Naive thymus-derived CD4-positive, alpha-beta T cell (primary cell): Measurements from ENCODE around the gene PVRIG. TPM values are rescaled to one million over a fixed set of nuclear protein-coding genes. Genes with fewer than 3 reads are reported as not detected.

Experiments used
- ATAC-seq: fragments of 150-1000 bp; cut with Tn5 transposase; 2 replicates; pipeline ENCODE4 v1.10.0; 2021; ENCODE audit warnings: mild to moderate bottlenecking, moderate library complexity
- CTCF ChIA-PET: fragments of 350-600 bp; sonication (Branson Sonifier 250); formaldehyde crosslinking; loops from one replicate; lab custom pipeline; 2021; ENCODE audit warnings: antibody characterized with exemption; lab: Charles Lee
- POLR2A ChIA-PET: fragments of 350-600 bp; sonication (Branson Sonifier 250); formaldehyde crosslinking; loops from one replicate; lab custom pipeline; 2021; ENCODE audit warnings: antibody characterized with exemption, inconsistent platforms; lab: Charles Lee
- DNase-seq, 9 donors: peaks; one replicate each; pipeline versions ENCODE4 v3.0.0 to v3.0.0-alpha.2; 2020 to 2022; ENCODE audit warnings: mixed read lengths in 1 of 9
- H3K27ac ChIP-seq: one replicate; pipeline ENCODE4 v1.7.0; 2013; ENCODE audit warnings: mild to moderate bottlenecking, low read depth, low read length, moderate library complexity
- H3K27me3 ChIP-seq, 2 donors: one replicate each; pipeline ENCODE4 v1.7.0; 2013; ENCODE audit warnings: low read length in 2 of 2, mild to moderate bottlenecking in 2 of 2, moderate library complexity in 2 of 2; ENCODE audit not compliant: control insufficient read depth in 2 of 2, insufficient read depth in 2 of 2
- H3K36me3 ChIP-seq, 3 experiments: 1 replicate in 2 of 3; 2 replicates in 1 of 3; pipeline ENCODE4 v1.7.0; 2013; ENCODE audit warnings: low read length in 3 of 3, mild to moderate bottlenecking in 3 of 3, moderate library complexity in 1 of 3; ENCODE audit not compliant: insufficient read depth in 3 of 3, control insufficient read depth in 2 of 3
- H3K4me1 ChIP-seq, 2 donors: one replicate each; pipeline ENCODE4 v1.7.0; 2013; ENCODE audit warnings: low read length in 2 of 2, mild to moderate bottlenecking in 2 of 2, moderate library complexity in 1 of 2; ENCODE audit not compliant: control insufficient read depth in 2 of 2, insufficient read depth in 2 of 2
- H3K4me3 ChIP-seq: 2 replicates; pipeline ENCODE4 v1.7.0; 2013; ENCODE audit warnings: mild to moderate bottlenecking, low read length
- H3K9me3 ChIP-seq, 3 experiments: 1 replicate in 2 of 3; 2 replicates in 1 of 3; pipeline ENCODE4 v1.7.0; 2013; ENCODE audit warnings: low read length in 3 of 3; ENCODE audit not compliant: control insufficient read depth in 2 of 3
- H3K27ac Mint-ChIP-seq, 9 donors: one replicate each; pipeline ENCODE4 v1.8.0; 2020 to 2022; ENCODE audit warnings: mixed read lengths in 9 of 9, mild to moderate bottlenecking in 8 of 9, moderate library complexity in 5 of 9, inconsistent platforms in 2 of 9
- H3K27me3 Mint-ChIP-seq, 5 donors: one replicate each; pipeline ENCODE4 v1.8.0; 2021 to 2022; ENCODE audit warnings: mixed read lengths in 5 of 5, mild to moderate bottlenecking in 1 of 5
- H3K36me3 Mint-ChIP-seq, 5 donors: one replicate each; pipeline ENCODE4 v1.8.0; 2020 to 2022; ENCODE audit warnings: mixed read lengths in 5 of 5, mild to moderate bottlenecking in 3 of 5, inconsistent platforms in 1 of 5
- H3K4me1 Mint-ChIP-seq, 7 donors: one replicate each; pipeline ENCODE4 v1.8.0; 2020 to 2022; ENCODE audit warnings: mixed read lengths in 7 of 7, mild to moderate bottlenecking in 3 of 7, inconsistent platforms in 1 of 7
- H3K4me3 Mint-ChIP-seq, 10 donors: one replicate each; pipeline ENCODE4 v1.8.0; 2020 to 2022; ENCODE audit warnings: mild to moderate bottlenecking in 10 of 10, mixed read lengths in 10 of 10, moderate library complexity in 6 of 10, inconsistent platforms in 2 of 10
- H3K9me3 Mint-ChIP-seq, 11 donors: one replicate each; pipeline ENCODE4 v1.8.0; 2020 to 2022; ENCODE audit warnings: mixed read lengths in 11 of 11, mild to moderate bottlenecking in 4 of 11, inconsistent platforms in 1 of 11, moderate library complexity in 1 of 11
- intact Hi-C, 2 donors: fragments of 100-400 bp; cut with micrococcal nuclease; formaldehyde crosslinking; loops; one replicate each; pipeline ENCODE4 v1.15.1; 2023
- polyA plus RNA-seq, 2 donors: library from polyadenylated mRNA; unstranded; fragments of 300-500 nt; fragmentation: Illumina TruSeq; gene quantifications; one replicate each; pipeline ENCODE4 v1.2.3, GENCODE V29; 2021
- total RNA-seq, 6 experiments: library from RNA in 5 of 6; stranded (reverse) in 5 of 6; gene quantifications; 1 replicate in 5 of 6; 2 replicates in 1 of 6; pipeline ENCODE4 v1.2.3 and lab custom pipeline; 2021 to 2026

PVRIG gene
- total and polyA plus RNA-seq, 7 experiments from 2014 or later: 32.1 to 88.7 (median 69.5) TPM

DNA sequence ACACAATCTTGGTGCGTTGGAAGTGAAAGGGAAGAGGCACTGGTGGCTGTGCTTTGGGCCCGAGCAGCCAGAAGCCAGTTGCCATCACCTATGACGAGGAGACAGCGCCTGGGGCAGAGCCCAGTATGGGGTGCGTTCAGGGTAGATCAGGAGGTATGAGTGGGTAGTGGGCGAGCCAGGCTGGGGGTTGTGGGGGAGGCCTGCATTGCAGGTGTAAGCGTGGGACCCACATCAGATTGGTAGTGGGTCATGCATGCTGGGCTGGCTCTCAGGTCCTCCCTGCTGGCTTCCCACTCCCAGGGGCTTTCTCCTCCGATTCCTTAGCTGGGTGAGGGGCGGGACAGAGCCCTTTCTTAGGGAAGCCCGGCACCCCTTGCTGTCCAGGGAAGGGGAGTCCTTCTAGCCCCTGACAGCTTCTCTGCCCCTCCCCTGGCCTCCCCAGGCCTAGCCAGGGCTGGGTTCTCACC is 445 bp upstream of the PVRIG start:
- intact Hi-C loops: loop anchor here in 1 of 2 donors (10.0 kb wide), 1 partner anchor 305 kb away; the partner anchor contains the start of gene TRIM4
- ChIA-PET POLR2A (interaction anchor here (0.7 to 4.4 kb wide), 15 partner anchors 29 to 210 kb away, joined by 3 to 30 read pairs (median 5); partner anchors contain the start of genes AP4M1, GAL3ST4, GPC2 and LAMTOR4), CTCF (interaction anchor here (1.1 to 6.5 kb wide), 5 partner anchors 29 to 126 kb away, joined by 3 to 84 read pairs (median 4); no protein-coding TSS in a partner anchor)
- Mint-ChIP-seq H3K27me3 (no peaks in the 10 kb centered on the region), H3K4me1 (peaks cover 30 to 74% (median 64%) of the 10 kb centered on the region in 7 donors), H3K4me3 (peak overlapping the region; percentile 81 to 99 (median 97)), H3K27ac (peak overlapping the region; percentile 89 to 100 (median 98)), H3K9me3 (peaks cover 0 to 5% (median 0%) of the 10 kb centered on the region in 11 donors), H3K36me3 (peaks cover 0 to 33% (median 9%) of the 10 kb centered on the region in 5 donors)
- ATAC-seq (no peak), DNase-seq (peak in 3 of 9 donors; percentile 17 to 44 (median 31))
- Histone ChIP-seq H3K9me3 (no peaks in the 10 kb centered on the region), H3K4me1 (peaks cover 35 to 39% of the 10 kb centered on the region in 2 donors), H3K27ac (peak overlapping the region; percentile 99), H3K36me3 (peaks cover 0 to 17% (median 14%) of the 10 kb centered on the region in 3 experiments), H3K27me3 (no peaks in the 10 kb centered on the region), H3K4me3 (peak overlapping the region; percentile 81)

DNA sequence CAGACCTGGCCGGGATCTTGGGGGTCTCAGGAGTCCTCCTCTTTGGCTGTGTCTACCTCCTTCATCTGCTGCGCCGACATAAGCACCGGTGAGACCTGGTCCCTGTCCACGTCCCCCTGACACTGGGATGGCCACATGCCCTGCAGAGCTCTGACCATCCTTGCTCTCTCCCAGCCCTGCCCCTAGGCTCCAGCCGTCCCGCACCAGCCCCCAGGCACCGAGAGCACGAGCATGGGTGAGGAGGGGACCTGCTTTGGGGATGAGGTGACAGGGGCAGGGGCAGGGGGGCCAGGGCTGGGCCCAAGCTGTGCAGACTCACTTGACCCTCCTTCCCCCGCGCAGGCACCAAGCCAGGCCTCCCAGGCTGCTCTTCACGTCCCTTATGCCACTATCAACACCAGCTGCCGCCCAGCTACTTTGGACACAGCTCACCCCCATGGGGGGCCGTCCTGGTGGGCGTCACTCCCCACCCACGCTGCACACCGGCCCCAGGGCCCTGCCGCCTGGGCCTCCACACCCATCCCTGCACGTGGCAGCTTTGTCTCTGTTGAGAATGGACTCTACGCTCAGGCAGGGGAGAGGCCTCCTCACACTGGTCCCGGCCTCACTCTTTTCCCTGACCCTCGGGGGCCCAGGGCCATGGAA is 959 bp downstream of the PVRIG start:
- intact Hi-C loops: loop anchor here (1.0 to 5.0 kb wide), 14 partner anchors 52 to 223 kb away; partner anchors contain the start of genes LAMTOR4 (in 2 of the 2), MBLAC1 (in 2 of the 2), ZCWPW1 (in 2 of the 2) and CNPY4 (in 1 of the 2)
- Mint-ChIP-seq H3K9me3 (peaks cover 0 to 5% (median 0%) of the 10 kb centered on the region in 11 donors), H3K4me3 (peak overlapping the region; percentile 81 to 99 (median 97)), H3K36me3 (peaks cover 0 to 38% (median 9%) of the 10 kb centered on the region in 5 donors), H3K27me3 (no peaks in the 10 kb centered on the region), H3K4me1 (peaks cover 34 to 75% (median 63%) of the 10 kb centered on the region in 7 donors), H3K27ac (peak overlapping the region; percentile 96 to 100 (median 99))
- H3K27me3 ChIP-seq: no peaks in the 10 kb centered on the region
- H3K27ac ChIP-seq: peak overlapping the region; percentile 99
- peaks cover 38 to 45% of the 10 kb centered on the region in 2 donors for H3K4me1 ChIP-seq
- peak overlapping the region; percentile 81 for H3K4me3 ChIP-seq
- ATAC-seq (no peak), DNase-seq (peak in 2 of 9 donors; percentile 22 to 38)
- POLR2A ChIA-PET: interaction anchor here (0.5 to 4.4 kb wide), 17 partner anchors 15 to 209 kb away, joined by 3 to 30 read pairs (median 5); partner anchors contain the start of genes AP4M1, GAL3ST4, GPC2 and LAMTOR4
- peaks cover 0 to 25% (median 14%) of the 10 kb centered on the region in 3 experiments for H3K36me3 ChIP-seq
- CTCF ChIA-PET: interaction anchor here (1.2 to 6.5 kb wide), 7 partner anchors 30 to 216 kb away, joined by 3 to 84 read pairs (median 4); partner anchors contain the start of genes GAL3ST4 and PPP1R35
- no peaks in the 10 kb centered on the region for H3K9me3 ChIP-seq

DNA sequence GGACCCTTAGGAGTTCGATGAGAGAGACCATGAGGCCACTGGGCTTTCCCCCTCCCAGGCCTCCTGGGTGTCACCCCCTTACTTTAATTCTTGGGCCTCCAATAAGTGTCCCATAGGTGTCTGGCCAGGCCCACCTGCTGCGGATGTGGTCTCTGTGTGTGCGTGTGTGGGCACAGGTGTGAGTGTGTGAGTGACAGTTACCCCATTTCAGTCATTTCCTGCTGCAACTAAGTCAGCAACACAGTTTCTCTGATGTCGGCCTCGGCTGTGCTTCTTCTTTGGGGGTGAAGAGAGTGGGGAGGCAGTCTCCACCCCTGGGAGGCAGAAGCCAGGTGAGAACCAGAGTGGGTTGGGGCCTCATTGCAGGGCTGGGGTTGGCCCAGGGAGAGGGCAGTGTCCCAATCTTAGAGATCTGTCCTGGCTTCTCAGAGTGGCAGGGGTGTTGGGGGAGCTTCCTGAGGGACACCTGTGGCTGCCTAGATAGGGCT is 1.5 kb downstream of the PVRIG start:
- Mint-ChIP-seq H3K4me1 (peaks cover 35 to 74% (median 66%) of the 10 kb centered on the region in 7 donors), H3K27ac (peak overlapping the region; percentile 96 to 100 (median 99)), H3K36me3 (peaks cover 0 to 38% (median 9%) of the 10 kb centered on the region in 5 donors), H3K9me3 (peaks cover 0 to 5% (median 0%) of the 10 kb centered on the region in 11 donors), H3K4me3 (peak overlapping the region; percentile 81 to 99 (median 97)), H3K27me3 (no peaks in the 10 kb centered on the region)
- intact Hi-C loops: loop anchor here (1.0 to 5.0 kb wide), 14 partner anchors 51 to 224 kb away; partner anchors contain the start of genes LAMTOR4 (in 2 of the 2), MBLAC1 (in 2 of the 2), ZCWPW1 (in 2 of the 2) and CNPY4 (in 1 of the 2)
- Histone ChIP-seq H3K4me3 (peak overlapping the region; percentile 81), H3K27ac (peak overlapping the region; percentile 99), H3K9me3 (no peaks in the 10 kb centered on the region), H3K27me3 (no peaks in the 10 kb centered on the region), H3K4me1 (peaks cover 38 to 45% of the 10 kb centered on the region in 2 donors), H3K36me3 (peaks cover 0 to 28% (median 14%) of the 10 kb centered on the region in 3 experiments)
- DNase-seq: peak; percentile 33 to 90 (median 87)
- POLR2A ChIA-PET: interaction anchor here (0.5 to 4.4 kb wide), 27 partner anchors 10 to 215 kb away, joined by 3 to 30 read pairs (median 4); partner anchors contain the start of genes AP4M1, GAL3ST4, LAMTOR4 and MBLAC1
- ATAC-seq: peak; percentile 79
- CTCF ChIA-PET: interaction anchor here (1.2 to 6.5 kb wide), 6 partner anchors 13 to 215 kb away, joined by 3 to 84 read pairs (median 4); partner anchors contain the start of genes GAL3ST4 and PPP1R35

DNA sequence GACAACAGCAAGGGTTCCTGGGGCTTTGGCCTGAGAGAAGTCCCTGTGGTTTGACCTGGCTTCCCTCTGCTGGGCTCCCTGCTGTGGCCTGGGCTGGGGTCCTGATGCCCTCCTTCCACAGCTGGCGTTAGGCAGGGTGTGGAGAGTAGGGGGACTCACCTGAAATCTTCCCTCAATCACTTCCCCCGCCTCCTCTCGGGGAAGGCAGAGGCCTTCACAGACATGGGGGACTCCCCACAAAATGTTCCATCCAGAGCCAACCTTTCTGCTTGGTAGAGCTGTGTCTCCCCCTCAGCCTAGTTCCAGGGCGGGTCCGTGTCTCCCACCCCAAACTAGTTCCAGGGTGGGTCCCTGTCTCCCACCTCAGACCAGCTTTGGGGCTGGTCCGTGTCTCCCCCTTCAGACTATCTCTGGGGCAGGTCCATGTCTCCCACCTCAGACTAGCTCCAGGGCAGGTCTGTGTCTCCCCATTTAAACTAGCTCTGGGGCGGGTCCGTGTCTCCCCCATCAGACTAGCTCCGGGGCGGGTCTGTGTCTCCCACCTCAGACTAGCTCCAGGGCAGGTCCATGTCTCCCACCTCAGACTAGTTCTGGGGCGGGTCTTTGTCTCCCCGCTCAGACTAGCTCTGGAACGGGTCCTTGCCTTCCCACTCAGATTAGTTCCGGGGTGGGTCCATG is 2.2 kb downstream of the PVRIG start:
- peak in 2 of 9 donors; percentile 27 to 75 for DNase-seq
- no peak for ATAC-seq
- Histone ChIP-seq H3K27me3 (no peaks in the 10 kb centered on the region), H3K4me1 (peaks cover 36 to 45% of the 10 kb centered on the region in 2 donors), H3K4me3 (peak overlapping the region; percentile 81), H3K36me3 (peaks cover 0 to 28% (median 14%) of the 10 kb centered on the region in 3 experiments), H3K27ac (peak overlapping the region; percentile 99), H3K9me3 (no peaks in the 10 kb centered on the region)
- Mint-ChIP-seq H3K27me3 (no peaks in the 10 kb centered on the region), H3K4me3 (peak overlapping the region; percentile 81 to 99 (median 97)), H3K36me3 (peaks cover 0 to 38% (median 9%) of the 10 kb centered on the region in 5 donors), H3K9me3 (peaks cover 0 to 5% (median 0%) of the 10 kb centered on the region in 11 donors), H3K4me1 (peaks cover 35 to 72% (median 63%) of the 10 kb centered on the region in 7 donors), H3K27ac (peak overlapping the region; percentile 96 to 100 (median 99))
- intact Hi-C loops: loop anchor here (1.0 to 5.0 kb wide), 14 partner anchors 50 to 225 kb away; partner anchors contain the start of genes LAMTOR4 (in 2 of the 2), MBLAC1 (in 2 of the 2), ZCWPW1 (in 2 of the 2) and CNPY4 (in 1 of the 2)
- ChIA-PET CTCF (interaction anchor here (0.7 to 2.4 kb wide), 5 partner anchors 14 to 215 kb away, joined by 4 to 18 read pairs (median 4); partner anchors contain the start of gene PPP1R35), POLR2A (interaction anchor here (0.6 to 3.3 kb wide), 20 partner anchors 11 to 587 kb away, joined by 3 to 17 read pairs (median 4); partner anchors contain the start of genes GAL3ST4, LAMTOR4, MBLAC1 and MEPCE)

DNA sequence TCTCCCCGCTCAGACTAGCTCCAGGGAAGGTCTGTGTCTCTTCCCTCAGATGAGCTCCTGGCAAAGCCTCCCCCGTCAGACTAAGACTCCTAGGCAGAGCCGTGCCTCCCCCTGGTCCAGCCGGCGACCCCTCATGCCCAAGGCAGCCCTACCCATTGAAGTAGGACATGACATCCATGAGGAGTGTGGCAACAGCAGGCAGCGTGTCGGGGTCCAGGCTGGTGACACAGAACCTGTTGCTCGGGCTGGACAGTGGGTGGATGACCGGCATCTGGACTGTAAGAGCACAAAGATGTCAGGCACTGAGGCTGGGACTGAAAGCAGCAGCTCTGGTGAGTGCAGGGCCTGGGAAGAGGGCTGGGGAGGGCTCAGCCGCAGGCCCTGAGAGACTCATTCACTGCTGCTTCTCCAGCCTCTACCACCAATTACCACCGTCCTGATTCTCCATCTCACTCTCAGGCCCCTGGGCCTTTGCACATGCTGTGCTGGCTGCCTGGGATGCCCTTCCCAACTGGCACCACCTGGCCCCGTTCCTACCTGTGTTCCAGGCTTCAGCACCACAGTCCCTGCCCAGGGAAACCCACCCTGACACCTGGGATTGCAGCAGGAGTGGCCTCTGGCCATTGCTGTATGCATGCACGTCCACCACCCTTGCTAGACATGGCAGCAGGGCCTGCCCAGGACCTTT is 2.8 kb downstream of the PVRIG start:
- Mint-ChIP-seq H3K27me3 (no peaks in the 10 kb centered on the region), H3K4me1 (peaks cover 28 to 68% (median 56%) of the 10 kb centered on the region in 7 donors), H3K9me3 (peaks cover 0 to 5% (median 0%) of the 10 kb centered on the region in 11 donors), H3K36me3 (peaks cover 0 to 38% (median 9%) of the 10 kb centered on the region in 5 donors), H3K27ac (peak overlapping the region; percentile 96 to 100 (median 99)), H3K4me3 (peak overlapping the region; percentile 81 to 99 (median 97))
- ChIA-PET CTCF (interaction anchor here (0.9 to 2.4 kb wide), 3 partner anchors 15 to 84 kb away, joined by 4 to 18 read pairs (median 4); no protein-coding TSS in a partner anchor), POLR2A (interaction anchor here (0.6 to 1.7 kb wide), 16 partner anchors 10 to 586 kb away, joined by 3 to 8 read pairs (median 3); partner anchors contain the start of genes PPP1R35 and ZCWPW1)
- Histone ChIP-seq H3K4me1 (peaks cover 30 to 41% of the 10 kb centered on the region in 2 donors), H3K9me3 (no peaks in the 10 kb centered on the region), H3K4me3 (peak overlapping the region; percentile 81), H3K27ac (peak overlapping the region; percentile 99), H3K27me3 (no peaks in the 10 kb centered on the region), H3K36me3 (peaks cover 0 to 28% (median 14%) of the 10 kb centered on the region in 3 experiments)
- DNase-seq (no peak), ATAC-seq (no peak)
- intact Hi-C loops: loop anchor here (5.0 kb wide), 3 partner anchors 75 to 225 kb away; partner anchors contain the start of gene LAMTOR4 (in 1 of the 2)
